T-helper 22 cell (primary cell): ENCODE data around the gene NKIRAS1.

Experiments used
- DNase-seq: peaks from one replicate; pipeline ENCODE4 v3.0.0-alpha.2; 2020; ENCODE audit warnings: low read depth

The NKIRAS1 gene

GRCh38 chr3:23916886-23917678 is at the start of gene NKIRAS1, which contains the start of gene RPL15:
Gene NKIRAS1 (minus strand): TSS chr3:23916990. CDS start chr3:23910904, 6,086 bp downstream.
Gene RPL15 (plus strand): TSS chr3:23917132. CDS start chr3:23917860, 728 bp downstream.
- DNase-seq = peak; percentile 96

- DNase-seq = no peak
These were observed 49.5 kb upstream of the NKIRAS1 start for GRCh38 chr3:23966328-23966727.

GRCh38 chr3:23964537-23965235 is 47.9 kb upstream of the NKIRAS1 start:
- DNase-seq = no peak

- no peak for DNase-seq
These were observed 45.1 kb upstream of the NKIRAS1 start for GRCh38 chr3:23961913-23962312.

GRCh38 chr3:23961066-23961465 is 44.3 kb upstream of the NKIRAS1 start:
- DNase-seq = no peak

GRCh38 chr3:23960649-23961048 is 43.9 kb upstream of the NKIRAS1 start:
- no peak for DNase-seq

- DNase-seq = no peak
These were observed 42.5 kb upstream of the NKIRAS1 start for GRCh38 chr3:23959135-23959900.

- no peak for DNase-seq
These were observed 39.9 kb upstream of the NKIRAS1 start for GRCh38 chr3:23956701-23957100.

- no peak for DNase-seq
These were observed 37.4 kb upstream of the NKIRAS1 start for GRCh38 chr3:23954144-23954543.

- DNase-seq = no peak
These were observed 36.7 kb upstream of the NKIRAS1 start for GRCh38 chr3:23953523-23953922.

GRCh38 chr3:23952646-23953045 is 35.9 kb upstream of the NKIRAS1 start:
- no peak for DNase-seq

GRCh38 chr3:23950293-23950692 is 33.5 kb upstream of the NKIRAS1 start:
- no peak for DNase-seq

- DNase-seq = no peak
These were observed 33.0 kb upstream of the NKIRAS1 start for GRCh38 chr3:23949784-23950183.

- DNase-seq = no peak
These were observed 32.0 kb upstream of the NKIRAS1 start for GRCh38 chr3:23948761-23949160.

GRCh38 chr3:23945913-23946687 is 29.3 kb upstream of the NKIRAS1 start:
- peak; percentile 96 for DNase-seq

GRCh38 chr3:23945663-23945912 is 28.8 kb upstream of the NKIRAS1 start:
- DNase-seq = no peak

GRCh38 chr3:23944861-23945662 is 28.3 kb upstream of the NKIRAS1 start, which contains the start of gene NR1D2:
Gene NR1D2 (plus strand): TSS chr3:23945286. CDS start chr3:23945579, 293 bp downstream.
- DNase-seq = peak; percentile 75

- no peak for DNase-seq
These were observed 27.4 kb upstream of the NKIRAS1 start for GRCh38 chr3:23944007-23944783.

GRCh38 chr3:23942546-23942945 is 25.8 kb upstream of the NKIRAS1 start:
- no peak for DNase-seq

- no peak for DNase-seq
These were observed 24.6 kb upstream of the NKIRAS1 start for GRCh38 chr3:23941440-23941839.
